Stimulated activated CD4-positive, alpha-beta T cell treated with anti-CD3 and anti-CD28 coated beads, Interleukin-2, amount 100 ng/mL, for 24 hours (primary cell): Measurements from ENCODE around the gene PCSK6.

Experiments used
- DNase-seq, 2 donors: peaks; one replicate each; pipeline ENCODE4 v3.0.0-alpha.2; 2020

PCSK6 gene

GRCh38 chr15:101266034-101266433 is 223.5 kb downstream of the PCSK6 start:
- no peak for DNase-seq

GRCh38 chr15:101264911-101265641 is 224.4 kb downstream of the PCSK6 start:
- DNase-seq: no peak

- no peak for DNase-seq
Measured at GRCh38 chr15:101264011-101264410, 225.5 kb downstream of the PCSK6 start.

- no peak for DNase-seq
Measured at GRCh38 chr15:101262551-101262950, 227.0 kb downstream of the PCSK6 start.

GRCh38 chr15:101258238-101259144 is 231.0 kb downstream of the PCSK6 start:
- DNase-seq: peak; percentile 57 to 63

GRCh38 chr15:101256757-101257156 is 232.8 kb downstream of the PCSK6 start:
- no peak for DNase-seq

- DNase-seq: no peak
Measured at GRCh38 chr15:101255615-101256241, 233.8 kb downstream of the PCSK6 start.

- no peak for DNase-seq
Measured at GRCh38 chr15:101255051-101255395, 234.5 kb downstream of the PCSK6 start.

- no peak for DNase-seq
Measured at GRCh38 chr15:101254157-101255050, 235.1 kb downstream of the PCSK6 start.
